ENCODE measurements around the gene DNAJC6.

- TF ChIP-seq, protein P1, sequence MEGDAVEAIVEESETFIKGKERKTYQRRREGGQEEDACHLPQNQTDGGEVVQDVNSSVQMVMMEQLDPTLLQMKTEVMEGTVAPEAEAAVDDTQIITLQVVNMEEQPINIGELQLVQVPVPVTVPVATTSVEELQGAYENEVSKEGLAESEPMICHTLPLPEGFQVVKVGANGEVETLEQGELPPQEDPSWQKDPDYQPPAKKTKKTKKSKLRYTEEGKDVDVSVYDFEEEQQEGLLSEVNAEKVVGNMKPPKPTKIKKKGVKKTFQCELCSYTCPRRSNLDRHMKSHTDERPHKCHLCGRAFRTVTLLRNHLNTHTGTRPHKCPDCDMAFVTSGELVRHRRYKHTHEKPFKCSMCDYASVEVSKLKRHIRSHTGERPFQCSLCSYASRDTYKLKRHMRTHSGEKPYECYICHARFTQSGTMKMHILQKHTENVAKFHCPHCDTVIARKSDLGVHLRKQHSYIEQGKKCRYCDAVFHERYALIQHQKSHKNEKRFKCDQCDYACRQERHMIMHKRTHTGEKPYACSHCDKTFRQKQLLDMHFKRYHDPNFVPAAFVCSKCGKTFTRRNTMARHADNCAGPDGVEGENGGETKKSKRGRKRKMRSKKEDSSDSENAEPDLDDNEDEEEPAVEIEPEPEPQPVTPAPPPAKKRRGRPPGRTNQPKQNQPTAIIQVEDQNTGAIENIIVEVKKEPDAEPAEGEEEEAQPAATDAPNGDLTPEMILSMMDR (IDR thresholded peaks at IDR 0.05 in 4 of 5, conservative IDR thresholded peaks at IDR 0.05 in 1 of 5), result no peak
- no peak for TF ChIP-seq POLR2A (IDR thresholded peaks at IDR 0.05)
These were observed 77.1 kb downstream of the DNAJC6 start for GRCh38 chr1:65386439-65386838.
